ENCODE results near the gene TAAR1. TPM values are rescaled to one million over a fixed set of nuclear protein-coding genes. Genes with fewer than 3 reads are reported as not detected.

TAAR1 gene
- total and polyA plus RNA-seq, 2 donors (not counting 1 experiment from before 2014, with no cell fraction given) = not detected

GRCh38 chr6:132648828-132649227, 10.2 kb downstream of the TAAR1 start:
- H4K20me1 ChIP-seq (ENCODE audit: control insufficient read depth, insufficient read depth, low read length, poor library complexity, severe bottlenecking) = no peaks in the 10 kb centered on the region
- no peaks in the 10 kb centered on the region for H3K9me3 ChIP-seq (ENCODE audit: control extremely low read depth in 1 of 3, control insufficient read depth in 2 of 3, insufficient read depth in 1 of 3, low read length in 2 of 3)
- no peak overlapping the region for H2AFZ ChIP-seq (ENCODE audit: insufficient read depth, low read depth, low read length, poor library complexity, severe bottlenecking)
- H3K9ac ChIP-seq (ENCODE audit: low read length) = no peak overlapping the region
- H3K4me3 Mint-ChIP-seq = no peak overlapping the region
- H3K27ac Mint-ChIP-seq = no peak overlapping the region
- H3K4me3 ChIP-seq (ENCODE audit: control extremely low read depth in 1 of 5, extremely low read depth in 1 of 5, insufficient read depth in 1 of 5, low read depth in 2 of 5, low read length in 4 of 5) = no peak overlapping the region
- CTCF ChIA-PET = no interaction called here
- intact Hi-C loops (cut with micrococcal nuclease) = no loop called here
- ATAC-seq (ENCODE audit: low read depth) (no peak), DNase-seq (no peak)
- no peaks in the 10 kb centered on the region for H3K79me2 ChIP-seq (ENCODE audit: control insufficient read depth, insufficient read depth, low read length)
- no peaks in the 10 kb centered on the region for H3K4me1 ChIP-seq (ENCODE audit: control insufficient read depth in 2 of 2, insufficient read depth in 2 of 2, low read length in 2 of 2)
- H3K4me2 ChIP-seq (replicated peaks; ENCODE audit: low read depth, low read length, poor library complexity, severe bottlenecking) = no peak overlapping the region
- no peaks in the 10 kb centered on the region for H3K9me3 Mint-ChIP-seq (ENCODE audit: insufficient read depth)
- H3K27me3 Mint-ChIP-seq = no peaks in the 10 kb centered on the region
- H3K27ac ChIP-seq (ENCODE audit: low read length in 2 of 2) = no peak overlapping the region
- TF ChIP-seq EZH2 (IDR thresholded peaks at IDR 0.05; ENCODE audit: borderline replicate concordance, insufficient read depth, low read depth, low read length, poor library complexity, severe bottlenecking) (no peak), CTCF (IDR thresholded peaks at IDR 0.05) (no peak)
- WGBS (ENCODE audit: insufficient coverage) = 80% methylated on average over 2 of the region's 2 CpGs
- H3K4me1 Mint-ChIP-seq = peaks cover under 1% of the 10 kb centered on the region
- H3K36me3 ChIP-seq (replicated peaks in 1 of 2; ENCODE audit: control extremely low read depth in 1 of 2, control insufficient read depth in 1 of 2, extremely low read depth in 1 of 2, insufficient read depth in 2 of 2, low read length in 1 of 2) = no peaks in the 10 kb centered on the region
- POLR2A ChIA-PET = no interaction called here
- H3K27me3 ChIP-seq (replicated peaks in 1 of 4; ENCODE audit: control extremely low read depth in 1 of 4, control insufficient read depth in 3 of 4, insufficient read depth in 4 of 4, low read length in 3 of 4) = no peaks in the 10 kb centered on the region

DNA sequence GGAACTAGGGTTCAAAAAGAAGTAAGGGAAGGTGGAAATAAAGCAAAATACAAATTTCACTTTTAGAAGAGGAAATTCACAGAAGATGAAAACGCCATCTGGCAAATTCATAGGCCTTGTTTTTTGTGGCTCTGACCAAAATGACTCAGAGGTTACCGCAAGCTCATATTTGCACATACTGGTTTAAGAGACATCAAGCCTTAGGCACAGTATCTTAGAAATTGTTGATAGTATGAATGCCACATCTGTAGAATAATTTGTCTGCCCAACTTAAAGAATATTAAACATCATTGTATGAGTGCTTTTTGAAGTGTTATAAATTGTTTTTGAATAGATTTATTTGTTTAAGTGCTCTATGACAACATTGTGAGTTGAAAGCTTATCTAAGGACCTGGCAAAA, 10.6 kb downstream of the TAAR1 start:
- no peak overlapping the region for H3K4me3 Mint-ChIP-seq
- WGBS (ENCODE audit: insufficient coverage) = no CpG with 5 or more reads among the region's 2 CpGs
- ATAC-seq (ENCODE audit: low read depth) (no peak), DNase-seq (no peak)
- CTCF ChIA-PET = no interaction called here
- H3K4me1 Mint-ChIP-seq = peaks cover 3% of the 10 kb centered on the region
- H3K4me2 ChIP-seq (replicated peaks; ENCODE audit: low read depth, low read length, poor library complexity, severe bottlenecking) = no peak overlapping the region
- no peak overlapping the region for H3K27ac Mint-ChIP-seq
- H3K9me3 ChIP-seq (ENCODE audit: control extremely low read depth in 1 of 3, control insufficient read depth in 2 of 3, insufficient read depth in 1 of 3, low read length in 2 of 3) = no peaks in the 10 kb centered on the region
- H3K4me3 ChIP-seq (ENCODE audit: control extremely low read depth in 1 of 5, extremely low read depth in 1 of 5, insufficient read depth in 1 of 5, low read depth in 2 of 5, low read length in 4 of 5) = no peak overlapping the region
- H3K79me2 ChIP-seq (ENCODE audit: control insufficient read depth, insufficient read depth, low read length) = no peaks in the 10 kb centered on the region
- no peaks in the 10 kb centered on the region for H3K36me3 ChIP-seq (replicated peaks in 1 of 2; ENCODE audit: control extremely low read depth in 1 of 2, control insufficient read depth in 1 of 2, extremely low read depth in 1 of 2, insufficient read depth in 2 of 2, low read length in 1 of 2)
- no peak overlapping the region for H3K27ac ChIP-seq (ENCODE audit: low read length in 2 of 2)
- H3K27me3 ChIP-seq (replicated peaks in 1 of 4; ENCODE audit: control extremely low read depth in 1 of 4, control insufficient read depth in 3 of 4, insufficient read depth in 4 of 4, low read length in 3 of 4) = no peaks in the 10 kb centered on the region
- POLR2A ChIA-PET = no interaction called here
- no peaks in the 10 kb centered on the region for H4K20me1 ChIP-seq (ENCODE audit: control insufficient read depth, insufficient read depth, low read length, poor library complexity, severe bottlenecking)
- no peaks in the 10 kb centered on the region for H3K27me3 Mint-ChIP-seq
- TF ChIP-seq CTCF (IDR thresholded peaks at IDR 0.05) (no peak), EZH2 (IDR thresholded peaks at IDR 0.05; ENCODE audit: borderline replicate concordance, insufficient read depth, low read depth, low read length, poor library complexity, severe bottlenecking) (no peak)
- H3K9ac ChIP-seq (ENCODE audit: low read length) = no peak overlapping the region
- H3K4me1 ChIP-seq (ENCODE audit: control insufficient read depth in 2 of 2, insufficient read depth in 2 of 2, low read length in 2 of 2) = no peaks in the 10 kb centered on the region
- intact Hi-C loops (cut with micrococcal nuclease) = no loop called here
- no peak overlapping the region for H2AFZ ChIP-seq (ENCODE audit: insufficient read depth, low read depth, low read length, poor library complexity, severe bottlenecking)
- no peaks in the 10 kb centered on the region for H3K9me3 Mint-ChIP-seq (ENCODE audit: insufficient read depth)

Data from B cell (primary cell).